Measurements from ENCODE around the gene EED.
A peak's percentile ranks its signal among the peaks of the same experiment; 100 is the strongest.

EED gene

GRCh38 chr11:86249307-86250098 lies 5.0 kb downstream of the EED start:
- DNase-seq, result no peak

GRCh38 chr11:86251345-86251744 lies 6.8 kb downstream of the EED start:
- no peak for DNase-seq

GRCh38 chr11:86255896-86256295 lies 11.3 kb downstream of the EED start:
- no peak for DNase-seq

GRCh38 chr11:86256608-86257007 lies 12.1 kb downstream of the EED start:
- DNase-seq, result no peak

- no peak for DNase-seq
These were observed 12.9 kb downstream of the EED start for GRCh38 chr11:86257446-86257845.

- DNase-seq, result no peak
These were observed 15.2 kb downstream of the EED start for GRCh38 chr11:86259730-86260129.

GRCh38 chr11:86261328-86261727 lies 16.8 kb downstream of the EED start:
- DNase-seq, result no peak

- no peak for DNase-seq
These were observed 17.8 kb downstream of the EED start for GRCh38 chr11:86262387-86262786.

- DNase-seq, result no peak
These were observed 20.1 kb downstream of the EED start for GRCh38 chr11:86264649-86265048.

- no peak for DNase-seq
These were observed 20.6 kb downstream of the EED start for GRCh38 chr11:86265194-86265593.

- DNase-seq, result no peak
These were observed 25.1 kb downstream of the EED start for GRCh38 chr11:86269645-86270044.

GRCh38 chr11:86274503-86274902 lies 29.9 kb downstream of the EED start:
- no peak for DNase-seq

- no peak for DNase-seq
These were observed 30.4 kb downstream of the EED start for GRCh38 chr11:86274999-86275398.

GRCh38 chr11:86275493-86276370 lies 31.2 kb downstream of the EED start:
- DNase-seq, result no peak

GRCh38 chr11:86277741-86278140 lies 33.2 kb downstream of the EED start:
- no peak for DNase-seq

- DNase-seq, result no peak
These were observed 33.7 kb downstream of the EED start for GRCh38 chr11:86278226-86278625.

- DNase-seq, result no peak
These were observed 35.2 kb downstream of the EED start for GRCh38 chr11:86279747-86280146.

- DNase-seq, result peak in 1 of 2 experiments; percentile 38
These were observed 42.9 kb downstream of the EED start for GRCh38 chr11:86287468-86287796.

GRCh38 chr11:86288776-86289507 lies 44.4 kb downstream of the EED start:
- DNase-seq, result peak; percentile 61 to 71

GRCh38 chr11:86289508-86290280 lies 45.1 kb downstream of the EED start:
- peak; percentile 47 for DNase-seq

- peak; percentile 83 to 87 for DNase-seq
These were observed 47.1 kb downstream of the EED start for GRCh38 chr11:86291466-86292262.

Measured in activated T-cell treated with anti-CD3 and anti-CD28 coated beads, Interleukin-2, amount 50 U/mL, for 48 hours (primary cell).